22Rv1 (cell line): Measurements from ENCODE around the gene CCDC92.

Experiments used
- ZFX ChIP-seq: fragments of 450-650 bp; IDR thresholded peaks from 2 replicates; pipeline ENCODE4 v1.6.1; 2017; ENCODE audit warnings: antibody characterized with exemption, borderline replicate concordance
- TF ChIP-seq, protein P1 (sequence below): fragments of 450-650 bp; IDR thresholded peaks from 2 replicates; pipeline ENCODE4 v1.5.1; 2017; ENCODE audit warnings: mild to moderate bottlenecking

DNA sequence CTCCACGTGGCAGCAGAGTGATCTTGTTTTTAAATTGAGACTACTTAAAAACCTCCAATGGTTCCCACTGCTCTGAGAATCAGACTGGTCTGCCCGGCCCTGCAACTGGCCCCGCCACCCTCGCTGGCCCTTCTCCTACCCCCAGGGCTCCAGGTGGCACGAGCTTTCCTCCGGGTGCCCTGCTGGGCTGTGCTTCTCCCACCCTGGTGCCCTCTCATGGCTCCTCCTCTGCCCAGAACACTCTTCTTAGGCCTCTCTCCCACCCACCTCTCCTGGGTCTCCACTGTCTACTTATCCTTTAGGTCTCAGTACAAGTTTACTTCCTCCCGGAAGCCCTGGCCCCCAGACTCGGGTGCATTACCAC, 26.5 kb downstream of the CCDC92 start:
- TF ChIP-seq, protein P1, sequence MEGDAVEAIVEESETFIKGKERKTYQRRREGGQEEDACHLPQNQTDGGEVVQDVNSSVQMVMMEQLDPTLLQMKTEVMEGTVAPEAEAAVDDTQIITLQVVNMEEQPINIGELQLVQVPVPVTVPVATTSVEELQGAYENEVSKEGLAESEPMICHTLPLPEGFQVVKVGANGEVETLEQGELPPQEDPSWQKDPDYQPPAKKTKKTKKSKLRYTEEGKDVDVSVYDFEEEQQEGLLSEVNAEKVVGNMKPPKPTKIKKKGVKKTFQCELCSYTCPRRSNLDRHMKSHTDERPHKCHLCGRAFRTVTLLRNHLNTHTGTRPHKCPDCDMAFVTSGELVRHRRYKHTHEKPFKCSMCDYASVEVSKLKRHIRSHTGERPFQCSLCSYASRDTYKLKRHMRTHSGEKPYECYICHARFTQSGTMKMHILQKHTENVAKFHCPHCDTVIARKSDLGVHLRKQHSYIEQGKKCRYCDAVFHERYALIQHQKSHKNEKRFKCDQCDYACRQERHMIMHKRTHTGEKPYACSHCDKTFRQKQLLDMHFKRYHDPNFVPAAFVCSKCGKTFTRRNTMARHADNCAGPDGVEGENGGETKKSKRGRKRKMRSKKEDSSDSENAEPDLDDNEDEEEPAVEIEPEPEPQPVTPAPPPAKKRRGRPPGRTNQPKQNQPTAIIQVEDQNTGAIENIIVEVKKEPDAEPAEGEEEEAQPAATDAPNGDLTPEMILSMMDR = no peak
- no peak for TF ChIP-seq ZFX
